Keratinocyte (primary cell): ENCODE data around the gene SSTR5. TPM values are rescaled to one million over a fixed set of nuclear protein-coding genes. Genes with fewer than 3 reads are reported as not detected.

Source experiments
- DNase-seq: peaks from one replicate; pipeline ENCODE4 v3.0.0-alpha.2; 2011; ENCODE audit warnings: low read depth, missing footprints, low spot score
- FAIRE-seq: peaks from 2 replicates; lab custom pipeline; 2011; peaks lifted over from hg19 to GRCh38; lab: Jason Lieb, UNC
- H2AFZ ChIP-seq: 2 replicates; pipeline ENCODE4 v1.6.0; 2012; ENCODE audit warnings: low read length, control low read depth, inconsistent platforms; ENCODE audit not compliant: control insufficient read depth
- H3K27ac ChIP-seq: 2 replicates; pipeline ENCODE4 v1.5.1; 2011; ENCODE audit warnings: low read length; ENCODE audit not compliant: control insufficient read depth, insufficient read depth
- H3K27me3 ChIP-seq: 3 replicates; pipeline ENCODE4 v1.6.0; 2011; ENCODE audit warnings: low read length; ENCODE audit not compliant: control insufficient read depth, insufficient read depth; ENCODE audit errors: extremely low read depth
- H3K36me3 ChIP-seq, 2 experiments: 2 replicates in 1 of 2; 3 replicates in 1 of 2; pipeline ENCODE4 v1.5.1; 2011; ENCODE audit warnings: low read length in 2 of 2, mild to moderate bottlenecking in 1 of 2; ENCODE audit not compliant: control insufficient read depth in 2 of 2, insufficient read depth in 2 of 2; ENCODE audit errors: extremely low read depth in 1 of 2
- H3K4me1 ChIP-seq: 3 replicates; pipeline ENCODE4 v1.5.1; 2011; ENCODE audit warnings: low read length; ENCODE audit not compliant: control insufficient read depth, insufficient read depth; ENCODE audit errors: extremely low read depth
- H3K4me2 ChIP-seq: 3 replicates; pipeline ENCODE4 v1.6.0; 2011; ENCODE audit warnings: low read depth, low read length; ENCODE audit not compliant: control insufficient read depth, insufficient read depth; ENCODE audit errors: extremely low read depth
- H3K4me3 ChIP-seq, 3 experiments: fragments of 200-600 bp in 1 of 3; sonication (generic) in 1 of 3; 2 replicates in 2 of 3; 3 replicates in 1 of 3; pipeline ENCODE4 v1.5.1; 2011 to 2016; ENCODE audit warnings: low read length in 3 of 3, mild to moderate bottlenecking in 3 of 3, control low read depth in 2 of 3, inconsistent platforms in 1 of 3, low read depth in 1 of 3, mixed read lengths in 1 of 3, mixed run types in 1 of 3, moderate library complexity in 1 of 3; ENCODE audit not compliant: control insufficient read depth in 2 of 3, insufficient read depth in 2 of 3; ENCODE audit errors: extremely low read depth in 1 of 3
- H3K79me2 ChIP-seq: 2 replicates; pipeline ENCODE4 v1.6.0; 2012; ENCODE audit warnings: low read length; ENCODE audit not compliant: control insufficient read depth, insufficient read depth
- H3K9ac ChIP-seq: 3 replicates; pipeline ENCODE4 v1.6.0; 2011; ENCODE audit warnings: low read length; ENCODE audit not compliant: control insufficient read depth, insufficient read depth; ENCODE audit errors: extremely low read depth
- H3K9me1 ChIP-seq: 3 replicates; pipeline ENCODE4 v1.6.0; 2011; ENCODE audit warnings: low read length; ENCODE audit not compliant: control insufficient read depth, insufficient read depth; ENCODE audit errors: extremely low read depth
- H3K9me3 ChIP-seq: 2 replicates; pipeline ENCODE4 v1.5.1; 2012; ENCODE audit warnings: low read depth, low read length; ENCODE audit not compliant: control insufficient read depth
- H4K20me1 ChIP-seq: 3 replicates; pipeline ENCODE4 v1.6.0; 2011; ENCODE audit warnings: low read length; ENCODE audit not compliant: control insufficient read depth, insufficient read depth; ENCODE audit errors: extremely low read depth
- CTCF ChIP-seq, 3 experiments: IDR thresholded peaks in 1 of 3; conservative IDR thresholded peaks in 1 of 3; optimal IDR thresholded peaks in 1 of 3; 2 replicates in 2 of 3; 3 replicates in 1 of 3; pipeline versions ENCODE3 to v1.5.1; 2011; ENCODE audit warnings: low read length in 3 of 3, mild to moderate bottlenecking in 3 of 3, moderate library complexity in 2 of 3, control low read depth in 1 of 3, inconsistent platforms in 1 of 3; ENCODE audit not compliant: insufficient read depth in 2 of 3; ENCODE audit errors: extremely low read depth in 1 of 3
- EZH2 ChIP-seq: IDR thresholded peaks from one replicate; pipeline ENCODE4 v1.6.1; 2012; ENCODE audit warnings: inconsistent platforms, mild to moderate bottlenecking, low read length, moderate library complexity
- dilution Hi-C: fragments of 300-500 bp; cut with MboI; formaldehyde crosslinking; loops from one replicate; pipeline ENCODE4 v1.7.0; 2020; ENCODE audit warnings: low sequenced_read_pairs; ENCODE audit not compliant: extremely low pct_ligation_motif_present
- polyA plus RNA-seq, 5 experiments: library from polyadenylated mRNA; depleted of rRNA in 3 of 5; stranded (reverse) in 3 of 5; stranded (forward) in 1 of 5; unstranded in 1 of 5; fragments of >200 nt; gene quantifications; 1 replicate in 1 of 5; 2 replicates in 3 of 5; 3 replicates in 1 of 5; pipeline versions ENCODE4 v1.2.1 to v1.2.3, GENCODE V29; 2011 to 2012; ENCODE audit warnings: missing spikeins in 2 of 5, low read depth in 1 of 5, low replicate concordance in 1 of 5

SSTR5 gene
- polyA plus RNA-seq, 1 donor (not counting 4 experiments of a cell fraction or from before 2014, with no cell fraction given), result not detected

GRCh38 chr16:1070084-1070863 is 2.3 kb upstream of the SSTR5 start:
- H3K9me3 ChIP-seq, result no peaks in the 10 kb centered on the region
- H3K27ac ChIP-seq, result no peak overlapping the region
- no peak overlapping the region for H2AFZ ChIP-seq
- H3K4me3 ChIP-seq, result no peak overlapping the region
- no peak overlapping the region for H3K4me2 ChIP-seq
- H3K27me3 ChIP-seq, result peaks cover 51% of the 10 kb centered on the region
- no peak for FAIRE-seq
- H3K4me1 ChIP-seq, result no peaks in the 10 kb centered on the region
- H3K9me1 ChIP-seq, result no peaks in the 10 kb centered on the region
- no peak for DNase-seq
- no peaks in the 10 kb centered on the region for H3K36me3 ChIP-seq
- no peak overlapping the region for H3K9ac ChIP-seq
- dilution Hi-C loops, result no loop called here
- TF ChIP-seq EZH2 (no peak), CTCF (optimal IDR thresholded peaks at IDR 0.05 in 1 of 3, IDR thresholded peaks at IDR 0.05 in 1 of 3, conservative IDR thresholded peaks at IDR 0.05 in 1 of 3; ENCODE audit: extremely low read depth in 1 of 3, insufficient read depth in 2 of 3, low read length in 3 of 3) (no peak)
- H4K20me1 ChIP-seq, result no peaks in the 10 kb centered on the region
- H3K79me2 ChIP-seq, result no peaks in the 10 kb centered on the region

GRCh38 chr16:1070864-1071408 is 1.6 kb upstream of the SSTR5 start:
- Histone ChIP-seq H3K27ac (no peak overlapping the region), H3K4me2 (no peak overlapping the region), H3K27me3 (peaks cover 45% of the 10 kb centered on the region), H4K20me1 (no peaks in the 10 kb centered on the region), H3K36me3 (no peaks in the 10 kb centered on the region), H3K9ac (no peak overlapping the region), H3K4me3 (no peak overlapping the region), H2AFZ (no peak overlapping the region), H3K9me1 (no peaks in the 10 kb centered on the region), H3K79me2 (no peaks in the 10 kb centered on the region), H3K9me3 (no peaks in the 10 kb centered on the region), H3K4me1 (no peaks in the 10 kb centered on the region)
- no peak for FAIRE-seq
- TF ChIP-seq EZH2, result no peak
- TF ChIP-seq CTCF (optimal IDR thresholded peaks at IDR 0.05 in 1 of 3, IDR thresholded peaks at IDR 0.05 in 1 of 3, conservative IDR thresholded peaks at IDR 0.05 in 1 of 3; ENCODE audit: extremely low read depth in 1 of 3, insufficient read depth in 2 of 3, low read length in 3 of 3), result no peak
- dilution Hi-C loops, result no loop called here
- no peak for DNase-seq
